ENCODE results near the gene PTPRG.

The PTPRG gene

GRCh38 chr3:62039586-62039985, 478.2 kb downstream of the PTPRG start:
- no peak for DNase-seq

- DNase-seq, result no peak
Observed at GRCh38 chr3:62041681-62042080, 480.3 kb downstream of the PTPRG start.

- no peak for DNase-seq
Observed at GRCh38 chr3:62044874-62045411, 483.6 kb downstream of the PTPRG start.

GRCh38 chr3:62046326-62046725, 485.0 kb downstream of the PTPRG start:
- DNase-seq, result no peak

GRCh38 chr3:62048577-62048976, 487.2 kb downstream of the PTPRG start:
- DNase-seq, result no peak

GRCh38 chr3:62049033-62049432, 487.7 kb downstream of the PTPRG start:
- DNase-seq, result no peak

GRCh38 chr3:62051506-62051905, 490.1 kb downstream of the PTPRG start:
- DNase-seq, result no peak

- DNase-seq, result no peak
Observed at GRCh38 chr3:62052331-62052730, 491.0 kb downstream of the PTPRG start.

- DNase-seq, result no peak
Observed at GRCh38 chr3:62056658-62057057, 495.3 kb downstream of the PTPRG start.

GRCh38 chr3:62057339-62058047, 496.1 kb downstream of the PTPRG start:
- DNase-seq, result no peak

GRCh38 chr3:62065985-62066693, 504.8 kb downstream of the PTPRG start:
- DNase-seq, result no peak

- no peak for DNase-seq
Observed at GRCh38 chr3:62068337-62068736, 507.0 kb downstream of the PTPRG start.

- no peak for DNase-seq
Observed at GRCh38 chr3:62070891-62071290, 509.5 kb downstream of the PTPRG start.

GRCh38 chr3:62073038-62073437, 511.7 kb downstream of the PTPRG start:
- no peak for DNase-seq

GRCh38 chr3:62084558-62084957, 523.2 kb downstream of the PTPRG start:
- no peak for DNase-seq

- DNase-seq, result no peak
Observed at GRCh38 chr3:62088472-62089104, 527.2 kb downstream of the PTPRG start.

- no peak for DNase-seq
Observed at GRCh38 chr3:62090066-62090465, 528.7 kb downstream of the PTPRG start.

- DNase-seq, result no peak
Observed at GRCh38 chr3:62090519-62090918, 529.1 kb downstream of the PTPRG start.

GRCh38 chr3:62093025-62093424, 531.7 kb downstream of the PTPRG start:
- DNase-seq, result no peak

- no peak for DNase-seq
Observed at GRCh38 chr3:62094461-62094860, 533.1 kb downstream of the PTPRG start.

GRCh38 chr3:62095080-62095479, 533.7 kb downstream of the PTPRG start:
- no peak for DNase-seq

GRCh38 chr3:62095756-62096155, 534.4 kb downstream of the PTPRG start:
- no peak for DNase-seq

GRCh38 chr3:62096521-62096920, 535.1 kb downstream of the PTPRG start:
- DNase-seq, result no peak

GRCh38 chr3:62097121-62097520, 535.8 kb downstream of the PTPRG start:
- DNase-seq, result no peak
